ENCODE measurements around the gene THRB. TPM values are rescaled to one million over a fixed set of nuclear protein-coding genes. Genes with fewer than 3 reads are reported as not detected.

THRB gene
- total RNA-seq, 1 donor = 0.36 TPM

- Histone ChIP-seq H4K20me1 (ENCODE audit: insufficient read depth, low read length) (no peaks in the 10 kb centered on the region), H3K9me3 (ENCODE audit: low read depth, low read length) (no peaks in the 10 kb centered on the region), H2AFZ (ENCODE audit: low read length) (no peak overlapping the region), H3K4me2 (ENCODE audit: insufficient read depth, low read length) (no peak overlapping the region), H3K79me2 (ENCODE audit: insufficient read depth, low read length) (no peaks in the 10 kb centered on the region), H3K4me3 (ENCODE audit: insufficient read depth, low read length) (no peak overlapping the region), H3K27ac (ENCODE audit: low read depth, low read length) (no peak overlapping the region), H3K27me3 (ENCODE audit: insufficient read depth, low read length) (peaks cover 39% of the 10 kb centered on the region), H3K4me1 (ENCODE audit: insufficient read depth, low read length) (no peaks in the 10 kb centered on the region), H3K36me3 (ENCODE audit: insufficient read depth, low read length) (no peaks in the 10 kb centered on the region)
- peak; percentile 39 for TF ChIP-seq CTCF (IDR thresholded peaks at IDR 0.05; ENCODE audit: extremely low read depth, low read depth, low read length)
- DNase-seq (ENCODE audit: insufficient read length, low spot score, missing footprints) = peak; percentile 91
Measured at GRCh38 chr3:24496529-24497482, 2.2 kb upstream of the THRB start.

GRCh38 chr3:24495326-24495994 is 810 bp upstream of the THRB start:
- Histone ChIP-seq H3K36me3 (ENCODE audit: insufficient read depth, low read length) (no peaks in the 10 kb centered on the region), H3K79me2 (ENCODE audit: insufficient read depth, low read length) (no peaks in the 10 kb centered on the region), H3K27me3 (ENCODE audit: insufficient read depth, low read length) (peaks cover 39% of the 10 kb centered on the region), H3K27ac (ENCODE audit: low read depth, low read length) (no peak overlapping the region), H4K20me1 (ENCODE audit: insufficient read depth, low read length) (no peaks in the 10 kb centered on the region), H2AFZ (ENCODE audit: low read length) (no peak overlapping the region), H3K4me3 (ENCODE audit: insufficient read depth, low read length) (peak overlapping the region; percentile 54), H3K4me2 (ENCODE audit: insufficient read depth, low read length) (no peak overlapping the region), H3K4me1 (ENCODE audit: insufficient read depth, low read length) (no peaks in the 10 kb centered on the region), H3K9me3 (ENCODE audit: low read depth, low read length) (no peaks in the 10 kb centered on the region)
- TF ChIP-seq CTCF (IDR thresholded peaks at IDR 0.05; ENCODE audit: extremely low read depth, low read depth, low read length) = no peak
- peak; percentile 56 for DNase-seq (ENCODE audit: insufficient read length, low spot score, missing footprints)

GRCh38 chr3:24493746-24494617 is 668 bp downstream of the THRB start:
- H3K4me3 ChIP-seq (ENCODE audit: insufficient read depth, low read length) = peak overlapping the region; percentile 54
- peak overlapping the region; percentile 57 for H3K4me2 ChIP-seq (ENCODE audit: insufficient read depth, low read length)
- no peak overlapping the region for H3K27ac ChIP-seq (ENCODE audit: low read depth, low read length)

More at GRCh38 chr3:24493746-24494617, 668 bp downstream of the THRB start:
- no peaks in the 10 kb centered on the region for H3K4me1 ChIP-seq (ENCODE audit: insufficient read depth, low read length)
- peaks cover 39% of the 10 kb centered on the region for H3K27me3 ChIP-seq (ENCODE audit: insufficient read depth, low read length)
- H3K36me3 ChIP-seq (ENCODE audit: insufficient read depth, low read length) = no peaks in the 10 kb centered on the region
- no peaks in the 10 kb centered on the region for H3K9me3 ChIP-seq (ENCODE audit: low read depth, low read length)
- no peaks in the 10 kb centered on the region for H4K20me1 ChIP-seq (ENCODE audit: insufficient read depth, low read length)
- TF ChIP-seq CTCF (IDR thresholded peaks at IDR 0.05; ENCODE audit: extremely low read depth, low read depth, low read length) = no peak
- no peak overlapping the region for H2AFZ ChIP-seq (ENCODE audit: low read length)
- no peaks in the 10 kb centered on the region for H3K79me2 ChIP-seq (ENCODE audit: insufficient read depth, low read length)
- DNase-seq (ENCODE audit: insufficient read length, low spot score, missing footprints) = peak; percentile 83

Data from osteoblast (primary cell).